HG03175 (cell line): ENCODE measurements around the gene PIGU.
"Not testable (repeated sequence)": the region's sequence is repeated elsewhere in the genome, so short reads cannot be mapped to it uniquely, and the experiment has no call there.

Experiments
- ATAC-seq: cut with Tn5 transposase; IDR thresholded peaks from one replicate; pipeline ENCODE4 v1.9.1; 2021; ENCODE audit warnings: mild to moderate bottlenecking, moderate library complexity; ENCODE audit not compliant: unreplicated experiment

Gene PIGU

DNA sequence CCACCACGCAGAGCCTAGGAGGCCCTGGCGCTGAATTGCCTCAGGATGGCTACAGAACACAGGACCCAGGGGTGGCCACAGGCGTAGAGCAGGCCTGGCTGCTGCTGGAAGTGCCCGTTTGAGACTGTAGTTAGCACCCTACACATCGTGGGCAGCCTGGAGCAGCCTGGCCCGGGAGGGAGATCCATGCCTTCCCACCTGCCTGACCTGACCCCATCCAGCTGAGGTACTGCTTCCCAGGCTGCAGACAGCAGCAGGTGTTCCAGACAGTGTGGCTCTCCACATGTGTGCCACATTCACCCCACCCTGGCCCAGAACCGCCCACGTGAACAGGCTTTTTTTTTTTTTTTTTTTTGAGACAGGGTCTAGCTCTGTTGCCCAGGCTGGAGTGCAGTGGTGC lies 139.2 kb downstream of the PIGU start:
- ATAC-seq: no peak

- no peak for ATAC-seq
These were observed 140.0 kb downstream of the PIGU start for GRCh38 chr20:34536798-34537394.

DNA sequence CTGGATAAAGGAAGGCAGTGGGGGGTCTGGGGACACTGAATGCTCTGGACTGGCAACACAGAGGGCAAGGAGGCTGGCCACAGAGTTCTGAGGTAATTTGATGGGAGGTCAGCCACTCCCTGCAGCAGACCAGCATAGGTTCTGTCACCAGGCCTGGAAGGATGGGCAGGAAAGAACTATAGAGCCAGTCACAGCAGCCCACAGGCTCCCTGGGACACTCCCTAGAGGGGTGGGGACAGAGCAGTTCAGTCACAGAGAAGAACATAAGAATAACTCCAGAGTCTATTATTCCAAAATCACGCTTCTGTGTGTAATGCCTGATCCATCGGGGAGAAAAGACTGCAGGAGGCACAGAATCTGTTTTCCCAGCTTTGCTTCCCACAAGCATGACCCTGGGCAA lies 141.0 kb downstream of the PIGU start:
- ATAC-seq: no peak

- no peak for ATAC-seq
These were observed 141.5 kb downstream of the PIGU start for GRCh38 chr20:34535301-34535840.

- no peak for ATAC-seq
These were observed 142.3 kb downstream of the PIGU start for GRCh38 chr20:34534391-34535165.

DNA sequence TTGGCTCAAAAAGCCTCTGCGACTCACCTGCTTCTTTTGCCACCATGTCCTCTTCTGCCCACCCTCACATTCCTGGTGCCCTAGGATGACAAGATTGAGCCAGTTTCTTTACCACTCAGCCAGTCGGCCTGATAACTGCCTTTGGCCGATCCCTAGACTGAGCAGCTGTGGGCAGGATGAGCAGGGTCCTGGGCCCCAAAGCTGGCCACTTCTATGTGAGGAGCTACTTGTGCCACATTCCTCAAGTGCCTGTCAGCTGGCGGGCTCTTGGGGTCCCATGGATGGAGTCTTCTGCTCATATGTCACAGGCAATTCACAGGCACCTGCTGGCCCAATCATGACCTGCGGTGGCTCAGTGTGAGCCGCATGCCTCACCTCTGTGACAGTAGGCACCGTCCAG lies 144.1 kb downstream of the PIGU start:
- no peak for ATAC-seq

DNA sequence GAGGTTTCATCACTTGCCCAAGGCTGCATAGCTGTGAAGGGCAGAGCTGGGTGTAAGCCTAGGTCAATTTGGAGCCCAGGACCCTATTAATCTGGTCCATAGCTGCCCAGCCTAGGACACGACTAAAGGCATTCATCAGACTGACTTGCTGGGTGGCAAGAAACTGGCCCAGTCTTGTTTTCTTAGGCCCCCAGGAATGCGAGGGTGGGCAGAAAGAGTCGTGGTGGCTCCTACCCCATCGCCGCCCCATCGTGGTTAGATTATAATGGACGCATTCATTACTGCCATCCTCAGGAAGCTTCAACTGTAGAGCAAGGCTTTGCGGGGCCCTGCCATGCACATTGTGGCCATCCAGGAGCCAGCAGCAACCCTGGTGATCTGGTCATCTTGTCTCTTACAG lies 144.6 kb downstream of the PIGU start:
- no peak for ATAC-seq

DNA sequence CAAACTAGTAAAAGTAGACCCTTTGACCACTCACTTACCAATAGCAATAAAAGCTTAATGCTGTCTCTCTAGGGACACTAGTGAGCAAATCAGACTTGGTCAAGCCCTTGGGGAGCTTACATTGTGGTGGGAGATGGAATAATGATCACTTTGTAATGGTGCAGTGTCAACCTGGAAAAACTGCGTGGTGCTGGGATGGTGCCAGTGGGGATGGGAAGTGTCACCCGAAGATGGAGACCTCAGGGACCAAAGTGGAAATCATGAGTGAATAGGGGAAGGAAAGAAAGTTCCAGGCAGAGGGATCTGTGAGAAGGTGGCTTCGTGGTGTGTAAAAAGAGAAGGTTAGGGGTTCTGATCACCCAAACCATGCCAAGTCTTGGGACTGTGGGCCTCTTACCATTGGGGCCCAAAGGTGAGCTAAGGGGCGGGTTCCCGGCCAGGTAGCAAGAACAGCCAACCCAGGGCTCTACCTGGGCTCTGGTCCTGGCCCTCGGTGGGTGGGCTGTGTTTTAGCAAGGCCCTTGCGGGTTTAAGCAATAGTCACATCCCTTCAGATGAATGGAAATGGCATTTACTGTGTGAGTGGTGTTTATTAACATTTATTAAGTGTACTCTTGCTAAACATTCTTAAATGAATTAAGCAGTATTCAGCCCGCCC lies 145.2 kb downstream of the PIGU start:
- no peak for ATAC-seq

DNA sequence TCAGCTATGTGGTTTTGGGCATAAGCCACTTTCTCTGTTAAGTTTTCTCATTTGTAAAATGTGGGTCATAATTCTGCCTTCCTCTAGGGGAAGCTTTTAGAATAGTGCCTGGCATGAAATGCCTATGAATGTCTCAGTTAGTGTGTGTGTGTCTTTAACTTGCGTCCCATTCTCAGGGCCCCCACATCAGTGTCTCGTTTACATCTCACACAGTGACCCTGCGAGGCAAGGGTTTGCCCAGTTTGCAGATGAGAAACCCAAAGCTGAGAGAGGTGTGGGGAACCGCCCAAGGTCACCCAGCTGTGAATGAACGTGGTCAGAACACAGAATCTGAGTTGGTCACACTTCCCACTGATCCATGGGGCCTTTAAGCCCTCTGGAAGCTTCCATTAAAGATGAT lies 146.6 kb downstream of the PIGU start:
- no peak for ATAC-seq

GRCh38 chr20:34529742-34530141 lies 147.2 kb downstream of the PIGU start:
- ATAC-seq: no peak

DNA sequence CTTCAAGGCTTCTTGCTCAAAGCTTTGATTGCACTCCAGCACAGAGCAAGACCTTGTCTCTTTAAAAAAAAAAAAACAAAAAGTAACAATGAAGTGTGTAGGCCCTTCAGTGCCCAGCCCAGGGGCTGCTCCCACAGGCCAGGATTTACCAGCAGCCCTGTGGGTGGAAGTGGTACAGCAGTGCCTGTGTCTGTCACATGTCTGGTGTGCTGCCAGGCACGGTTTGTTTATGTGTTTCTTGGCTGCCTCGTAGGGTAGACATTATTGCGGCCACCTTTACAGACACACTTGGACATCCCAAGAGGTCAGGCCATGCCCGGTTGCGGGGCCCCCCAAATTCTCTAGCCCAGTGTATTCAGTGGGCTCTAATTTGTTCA lies 148.0 kb downstream of the PIGU start:
- ATAC-seq: no peak

DNA sequence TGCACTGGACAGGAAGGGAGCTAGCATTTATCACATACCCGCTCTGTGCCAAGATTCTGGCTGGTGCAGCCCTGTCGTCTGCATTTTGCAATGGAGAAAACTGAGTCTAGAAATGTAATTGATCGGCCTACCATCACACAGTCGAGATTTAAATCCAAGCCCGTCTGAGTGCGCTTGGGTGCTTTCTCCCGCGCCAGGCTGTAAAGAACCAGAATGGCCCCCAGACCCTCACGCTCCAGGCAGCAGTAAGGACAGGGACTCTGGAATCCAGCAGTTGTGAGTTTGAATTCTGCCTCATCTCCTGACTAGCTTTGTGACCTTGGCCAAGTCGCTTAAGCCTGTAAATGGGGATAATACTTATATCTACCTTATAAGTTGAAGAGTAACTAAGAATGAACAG lies 149.9 kb downstream of the PIGU start:
- no peak for ATAC-seq

GRCh38 chr20:34526466-34526865 lies 150.4 kb downstream of the PIGU start:
- ATAC-seq: no peak

DNA sequence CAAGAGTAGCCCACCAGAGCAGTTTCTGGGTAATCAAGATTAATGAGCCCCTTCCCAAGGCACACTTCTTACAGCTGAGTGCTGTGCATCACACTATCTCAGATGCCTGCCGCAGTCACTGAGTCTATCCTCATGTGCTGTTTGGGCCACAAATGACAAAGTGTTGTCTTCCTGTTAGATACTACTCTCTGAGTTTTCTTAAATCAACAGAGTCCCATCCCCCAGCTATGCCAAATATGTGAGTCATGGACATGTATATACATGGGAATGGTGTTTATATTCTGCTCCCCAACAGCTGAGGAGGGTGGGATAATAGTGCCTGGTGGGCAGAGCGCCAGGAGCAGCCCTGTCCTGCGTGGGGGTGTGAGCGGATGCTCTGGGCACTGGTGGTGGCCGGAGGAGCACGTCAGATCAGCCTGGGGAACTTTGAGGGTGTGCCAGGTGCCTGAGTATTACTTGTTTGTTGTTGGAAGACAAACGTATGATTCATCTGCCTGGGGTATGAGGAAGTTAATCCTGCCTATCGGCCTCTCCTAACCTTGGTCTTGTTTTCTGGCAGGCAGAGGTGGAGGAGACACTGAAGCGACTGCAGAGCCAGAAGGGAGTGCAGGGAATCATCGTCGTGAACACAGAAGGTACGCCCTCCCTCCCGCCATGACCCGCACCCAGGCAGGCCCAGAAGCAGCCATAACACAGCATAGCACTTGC lies 151.0 kb downstream of the PIGU start:
- ATAC-seq: no peak

DNA sequence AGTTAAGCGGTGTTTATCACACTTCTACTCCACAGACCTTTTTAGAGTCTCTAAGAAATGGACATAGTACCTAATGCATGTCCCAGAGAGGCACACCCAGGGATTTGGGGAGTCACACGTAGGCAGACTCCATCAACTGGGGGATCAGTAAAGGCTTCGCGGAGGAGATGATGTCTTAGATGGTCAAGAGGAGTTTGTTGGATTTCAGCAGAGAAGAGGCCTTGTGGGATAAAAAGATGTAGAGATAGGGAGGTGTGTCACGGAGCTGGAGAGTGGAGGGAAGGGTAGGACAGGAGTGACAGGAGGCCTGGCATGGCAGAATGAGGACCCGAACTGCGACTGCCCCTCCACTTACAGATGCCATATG lies 151.6 kb downstream of the PIGU start:
- ATAC-seq: no peak

DNA sequence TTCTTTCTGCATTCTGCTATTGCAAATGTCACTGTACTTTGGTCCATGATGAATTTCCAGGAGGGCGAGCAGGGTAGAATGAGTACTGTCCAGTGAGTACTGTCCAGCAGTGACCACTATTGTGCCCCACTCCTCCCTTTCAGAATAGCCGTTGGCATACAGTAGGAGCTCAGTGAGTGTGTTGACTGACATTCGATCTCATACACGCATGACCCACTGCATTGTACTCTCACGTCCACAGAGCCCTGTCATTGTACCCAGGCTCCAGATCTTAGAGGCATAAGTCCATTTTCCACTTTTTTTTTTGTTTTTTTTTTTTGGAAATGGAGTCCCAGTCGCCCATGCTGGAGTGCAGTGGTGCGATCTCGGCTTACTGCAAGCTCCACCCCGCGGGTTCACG lies 152.5 kb downstream of the PIGU start:
- ATAC-seq: no peak

- ATAC-seq: no peak
These were observed 153.7 kb downstream of the PIGU start for GRCh38 chr20:34522969-34523871.

DNA sequence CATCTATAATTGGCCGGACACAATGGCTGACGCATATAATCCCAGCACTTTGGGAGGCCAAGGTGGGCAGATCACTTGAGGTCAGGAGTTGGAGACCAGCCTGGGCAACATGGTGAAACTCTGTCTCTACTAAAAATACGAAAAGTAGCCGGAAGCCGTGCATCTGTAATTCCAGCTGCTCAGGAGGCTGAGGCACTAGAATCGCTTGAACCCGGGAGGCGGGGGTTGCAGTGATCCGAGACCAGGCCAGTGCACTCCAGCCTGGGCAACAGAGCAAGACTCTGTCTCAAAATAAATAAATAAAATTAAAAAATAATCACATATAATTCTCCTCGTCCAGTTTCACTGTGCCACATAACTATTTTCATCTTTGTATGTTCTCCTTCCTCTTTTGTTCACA lies 157.1 kb downstream of the PIGU start:
- not testable (repeated sequence) for ATAC-seq

DNA sequence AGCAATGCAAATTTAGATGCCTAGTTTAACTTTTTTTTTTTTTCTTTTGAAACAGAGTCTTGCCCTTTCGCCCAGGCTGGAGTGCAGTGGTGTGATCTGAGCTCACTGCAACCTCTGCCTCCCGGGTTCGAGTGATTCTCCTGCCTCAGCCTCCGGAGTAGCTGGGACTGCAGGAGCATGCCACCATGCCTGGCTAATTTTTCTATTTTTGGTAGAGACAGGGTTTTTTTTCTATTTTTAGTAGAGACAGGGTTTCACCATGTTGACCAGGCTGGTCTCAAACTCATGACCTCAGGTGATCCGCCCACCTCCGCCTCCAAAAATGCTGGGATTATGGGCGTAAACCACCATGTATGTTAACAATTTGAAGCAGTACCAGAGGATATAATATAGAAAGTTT lies 158.0 kb downstream of the PIGU start:
- not testable (repeated sequence) for ATAC-seq

DNA sequence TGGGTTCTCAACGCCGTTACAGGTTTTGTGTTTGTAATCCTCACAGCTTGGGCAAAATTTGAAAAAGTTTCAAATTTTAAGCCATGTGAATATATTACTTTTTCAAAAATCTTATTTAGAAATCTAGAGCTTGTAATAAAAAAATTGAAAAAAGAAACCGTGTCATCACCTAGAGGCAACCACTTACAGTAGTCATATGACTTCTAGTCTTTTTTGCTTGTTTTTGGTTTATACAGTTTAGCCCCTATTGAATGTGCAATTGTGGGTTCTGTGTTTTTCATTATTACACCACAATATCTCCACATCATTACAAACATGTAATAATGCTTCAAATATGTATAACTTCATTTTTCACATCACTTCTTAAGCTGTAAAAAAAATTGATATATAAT lies 159.8 kb downstream of the PIGU start:
- no peak for ATAC-seq
